ENCODE data around the gene CEP131.
"Not testable (repeated sequence)": the region's sequence is repeated elsewhere in the genome, so short reads cannot be mapped to it uniquely, and the experiment has no call there.

Gene CEP131

GRCh38 chr17:81166033-81166492 is 56.7 kb downstream of the CEP131 start, which contains the start of gene AATK:
TSS of gene AATK (minus strand) at chr17:81166221. CDS start at chr17:81165992, 229 bp downstream.
- DNase-seq (ENCODE audit: low read depth, low spot score), result no peak

- no peak for DNase-seq (ENCODE audit: low read depth, low spot score)
Measured at GRCh38 chr17:81165246-81166032, 57.3 kb downstream of the CEP131 start, which contains the start of gene PVALEF. TSS of gene PVALEF (plus strand) at chr17:81165507. CDS start at chr17:81181227, 15,720 bp downstream.

DNA sequence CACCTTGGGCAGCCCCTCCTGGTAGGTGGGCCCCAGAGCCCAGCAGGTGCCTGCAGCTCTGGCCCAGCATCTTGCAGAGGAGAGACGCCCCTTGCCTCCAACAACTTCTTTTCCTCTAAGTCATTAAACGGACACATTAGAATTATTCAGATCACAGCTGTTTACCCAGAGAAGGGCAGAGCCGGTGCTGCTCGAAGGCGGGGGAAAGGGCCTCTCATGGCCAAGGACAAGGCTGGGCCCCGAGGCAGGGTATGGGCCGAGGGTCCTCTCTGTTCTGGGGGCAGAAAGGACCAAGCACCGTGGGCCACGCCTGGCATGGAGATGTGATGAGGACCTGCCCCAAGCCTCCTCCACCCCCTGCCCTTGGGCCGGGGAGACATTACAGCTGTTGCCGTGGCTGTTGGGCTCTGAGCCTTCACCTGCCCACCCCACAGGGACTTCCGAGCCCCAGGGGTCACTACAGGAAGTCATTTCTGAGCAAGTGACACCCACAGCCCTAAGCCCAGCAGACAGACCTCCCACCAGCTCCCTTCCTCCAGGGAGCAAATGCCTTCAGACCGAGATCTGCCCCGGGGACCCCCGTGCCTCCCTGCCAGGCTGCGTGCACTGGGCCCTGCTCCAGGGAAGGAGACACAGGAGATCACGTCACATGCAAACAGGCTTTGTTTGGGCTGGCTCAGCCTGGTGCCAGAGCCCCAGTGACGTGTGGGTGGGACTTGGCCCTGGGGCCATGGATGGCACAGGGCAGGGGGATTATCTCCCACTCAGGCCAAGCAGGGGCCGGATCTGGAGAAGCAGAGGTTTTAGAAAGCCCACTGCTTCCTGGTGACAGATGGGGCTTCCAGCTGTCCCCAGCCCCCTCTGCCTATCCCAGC is 58.2 kb downstream of the CEP131 start:
- no peak for DNase-seq (ENCODE audit: low read depth, low spot score)

GRCh38 chr17:81163703-81164370 is 58.9 kb downstream of the CEP131 start:
- DNase-seq (ENCODE audit: low read depth, low spot score), result no peak

GRCh38 chr17:81163051-81163695 is 59.6 kb downstream of the CEP131 start:
- no peak for DNase-seq (ENCODE audit: low read depth, low spot score)

DNA sequence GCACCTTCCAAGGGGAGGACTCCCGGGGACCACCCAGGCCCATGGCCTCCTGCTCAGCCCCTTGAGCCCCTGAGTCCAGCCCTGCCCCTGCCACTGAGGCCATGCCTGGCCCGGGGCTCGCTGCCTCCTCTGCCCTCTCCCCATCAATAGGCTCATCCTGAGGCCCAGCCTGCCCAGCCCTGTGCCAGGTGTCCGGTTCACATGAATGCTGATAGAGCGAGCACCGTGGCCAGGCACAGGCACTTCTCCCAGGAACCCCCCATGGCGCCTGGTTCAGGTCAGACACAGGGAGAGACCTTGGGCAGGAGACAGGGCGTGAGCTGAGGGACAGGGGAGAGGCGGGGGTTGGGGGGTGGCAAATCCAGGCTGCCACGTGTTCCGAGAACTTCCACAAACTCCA is 60.3 kb downstream of the CEP131 start:
- no peak for DNase-seq (ENCODE audit: low read depth, low spot score)

GRCh38 chr17:81161972-81162371 is 60.8 kb downstream of the CEP131 start:
- no peak for DNase-seq (ENCODE audit: low read depth, low spot score)

- DNase-seq (ENCODE audit: low read depth, low spot score), result no peak
Measured at GRCh38 chr17:81161536-81161935, 61.2 kb downstream of the CEP131 start.

- no peak for DNase-seq (ENCODE audit: low read depth, low spot score)
Measured at GRCh38 chr17:81160747-81161453, 61.9 kb downstream of the CEP131 start.

- DNase-seq (ENCODE audit: low read depth, low spot score), result no peak
Measured at GRCh38 chr17:81160306-81160705, 62.5 kb downstream of the CEP131 start.

DNA sequence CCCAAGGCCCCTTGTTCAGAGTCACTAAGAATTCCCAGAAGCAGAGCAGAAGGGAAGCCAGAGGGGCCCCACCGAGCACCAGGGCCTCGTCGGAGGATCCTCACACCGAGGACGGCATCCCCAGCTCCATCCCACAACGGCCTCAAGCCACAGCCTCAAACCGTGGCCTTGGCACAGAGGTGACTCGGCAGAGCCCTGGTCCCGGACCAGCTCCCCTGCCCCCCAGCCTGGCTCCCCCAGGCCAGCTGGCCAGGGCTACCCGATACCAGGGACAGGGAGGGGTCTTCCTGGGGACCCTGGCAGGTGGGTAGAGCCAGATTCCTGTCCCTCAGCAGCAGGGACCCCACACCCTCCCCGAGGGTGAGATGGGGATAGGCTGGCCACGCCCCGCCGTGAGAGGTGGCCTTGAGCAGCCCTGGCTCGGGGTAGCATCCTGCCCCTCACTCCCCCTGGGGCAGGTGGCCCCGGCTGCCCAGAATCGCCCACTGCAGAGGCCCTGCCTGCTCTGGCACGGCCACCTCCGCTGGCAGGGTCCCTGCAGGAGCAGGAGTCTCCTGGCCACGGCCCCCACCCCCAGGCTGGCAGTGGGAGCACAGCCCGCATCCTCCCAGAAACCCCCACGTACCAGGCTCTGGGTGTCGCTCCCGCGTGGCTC is 63.0 kb downstream of the CEP131 start:
- DNase-seq (ENCODE audit: low read depth, low spot score), result no peak

GRCh38 chr17:81158688-81159590 is 63.8 kb downstream of the CEP131 start:
- no peak for DNase-seq (ENCODE audit: low read depth, low spot score)

DNA sequence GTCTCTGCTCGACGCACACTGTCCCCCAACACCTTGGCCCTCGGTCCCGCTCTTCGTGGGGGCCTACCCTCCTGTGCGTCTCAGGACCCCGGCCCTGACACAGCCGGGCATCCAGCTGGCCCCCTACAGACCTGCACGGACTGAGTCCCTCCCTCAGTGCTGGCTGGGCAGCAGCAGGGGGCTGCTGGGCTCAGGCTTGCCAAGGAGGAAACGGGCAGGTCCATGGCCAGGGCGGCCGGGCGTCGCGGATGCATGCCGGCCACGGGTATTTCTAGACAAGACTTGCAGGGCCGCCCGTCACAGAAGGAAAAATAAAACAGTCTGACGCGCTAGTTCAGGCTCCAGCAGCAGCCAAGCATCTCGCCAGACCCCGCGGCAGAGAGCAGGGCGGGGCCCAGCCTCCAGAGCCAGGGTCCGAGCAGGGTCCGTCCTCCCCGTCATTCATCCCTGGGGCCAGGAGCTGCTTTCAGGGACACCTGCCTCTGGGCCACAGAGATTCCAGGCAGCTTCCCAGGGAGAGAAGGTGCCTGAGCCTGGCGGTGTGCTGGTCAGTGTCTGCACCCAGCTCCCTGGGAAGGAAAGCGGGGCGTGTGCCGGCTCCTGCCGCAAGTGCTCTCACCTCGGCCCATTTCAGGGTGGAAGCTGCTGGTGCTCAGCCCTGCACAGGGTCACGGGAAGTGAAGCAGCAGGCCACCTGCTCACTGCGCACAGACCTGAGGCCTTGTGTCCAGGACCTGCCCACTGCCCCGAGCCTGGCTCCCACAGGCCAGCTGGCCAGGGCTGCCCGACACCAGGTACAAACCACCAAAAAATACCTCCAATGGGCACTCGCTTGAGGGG is 64.7 kb downstream of the CEP131 start:
- no peak for DNase-seq (ENCODE audit: low read depth, low spot score)

DNA sequence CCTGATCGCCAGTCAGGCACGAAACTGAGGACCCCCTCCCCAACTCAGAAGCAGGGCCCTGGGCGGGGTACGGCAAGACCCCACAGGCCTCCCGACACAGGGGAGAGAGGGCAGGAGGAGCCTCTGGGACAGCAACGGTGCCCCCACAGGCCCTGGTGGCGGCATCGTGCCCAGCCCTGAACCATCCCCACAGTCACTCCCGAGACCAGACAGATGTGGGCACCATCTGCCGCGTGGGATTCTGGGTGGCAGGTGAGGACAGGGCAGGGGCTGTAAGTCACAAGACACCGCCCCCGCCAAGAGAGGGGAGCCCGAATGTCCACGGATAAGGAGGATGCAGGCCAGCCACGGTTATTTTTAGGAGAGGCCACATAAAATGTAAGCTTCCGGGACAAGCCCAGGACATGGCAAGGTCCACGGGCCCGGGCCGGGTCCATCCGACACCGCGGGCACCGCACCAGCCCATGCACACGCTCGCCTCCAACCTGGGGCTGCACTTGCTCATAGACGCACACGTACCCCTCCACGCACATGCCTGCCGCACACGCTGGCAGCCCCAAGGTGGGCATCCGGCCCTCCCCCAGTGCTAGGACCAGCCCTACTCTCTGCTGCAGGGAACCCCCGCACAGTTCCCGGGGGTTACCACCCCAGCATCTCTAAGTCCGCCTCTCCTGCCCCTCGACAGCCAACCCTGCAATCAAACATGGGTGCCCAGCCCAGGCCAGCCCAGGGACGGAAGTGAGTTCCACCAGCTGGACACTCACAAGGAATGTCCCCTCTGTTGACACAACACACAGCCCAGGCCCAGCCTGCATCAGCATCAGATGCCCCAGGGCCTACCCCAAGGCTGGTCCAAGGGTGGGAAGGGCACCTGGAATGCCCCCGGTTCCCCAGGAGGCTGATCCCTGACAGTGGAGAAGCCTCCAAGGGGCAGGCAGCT is 65.6 kb downstream of the CEP131 start:
- no peak for DNase-seq (ENCODE audit: low read depth, low spot score)

DNA sequence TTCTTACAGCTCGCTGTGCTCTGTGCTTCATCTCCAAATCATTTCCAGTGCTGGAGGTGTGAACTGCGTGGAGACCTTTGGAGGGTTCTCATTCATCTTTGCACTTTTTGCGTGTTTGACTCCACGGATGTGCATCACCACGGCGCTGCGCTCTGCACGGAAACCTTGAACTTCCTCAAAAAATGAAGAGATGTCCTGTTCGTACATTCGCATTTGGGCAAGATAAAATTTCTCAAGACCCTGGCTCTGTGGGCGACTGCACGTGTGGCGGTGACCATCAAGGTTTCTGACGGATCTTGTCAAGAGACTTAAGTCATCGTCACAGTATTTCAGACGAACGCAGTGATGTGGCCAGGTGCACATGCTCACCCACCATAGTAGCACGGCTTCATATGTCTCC is 67.8 kb downstream of the CEP131 start:
- DNase-seq (ENCODE audit: low read depth, low spot score), result no peak

DNA sequence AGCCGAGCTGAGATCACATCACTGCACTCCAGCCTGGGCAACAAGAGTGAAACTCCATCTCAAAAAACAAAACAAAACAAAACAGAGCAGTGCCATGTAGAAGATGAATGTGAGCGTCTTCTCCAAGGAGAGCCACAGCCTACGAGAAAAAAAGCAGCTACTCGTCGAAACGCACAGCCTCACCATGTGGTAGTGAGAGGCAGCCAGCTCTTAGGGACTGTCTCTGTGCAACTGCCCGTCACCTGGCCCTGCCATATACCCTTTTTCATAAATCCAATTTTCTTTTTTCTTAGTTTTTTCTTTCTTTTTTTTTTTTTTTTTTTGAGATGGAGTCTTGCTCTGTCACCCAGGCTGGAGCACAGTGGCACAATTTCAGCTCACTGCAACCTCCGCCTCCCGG is 68.7 kb downstream of the CEP131 start:
- DNase-seq (ENCODE audit: low read depth, low spot score), result not testable (repeated sequence)

GRCh38 chr17:81153340-81153803 is 69.4 kb downstream of the CEP131 start:
- DNase-seq (ENCODE audit: low read depth, low spot score), result no peak

Measured in smooth muscle cell of the brain vasculature (primary cell).